Measurements from ENCODE around the gene ZBED6. TPM values are rescaled to one million over a fixed set of nuclear protein-coding genes. Genes with fewer than 3 reads are reported as not detected.
"Not testable (repeated sequence)": the region's sequence is repeated elsewhere in the genome, so short reads cannot be mapped to it uniquely, and the experiment has no call there.

The ZBED6 gene
- total RNA-seq, 1 donor from 2014 or later, result 19.9 TPM

DNA sequence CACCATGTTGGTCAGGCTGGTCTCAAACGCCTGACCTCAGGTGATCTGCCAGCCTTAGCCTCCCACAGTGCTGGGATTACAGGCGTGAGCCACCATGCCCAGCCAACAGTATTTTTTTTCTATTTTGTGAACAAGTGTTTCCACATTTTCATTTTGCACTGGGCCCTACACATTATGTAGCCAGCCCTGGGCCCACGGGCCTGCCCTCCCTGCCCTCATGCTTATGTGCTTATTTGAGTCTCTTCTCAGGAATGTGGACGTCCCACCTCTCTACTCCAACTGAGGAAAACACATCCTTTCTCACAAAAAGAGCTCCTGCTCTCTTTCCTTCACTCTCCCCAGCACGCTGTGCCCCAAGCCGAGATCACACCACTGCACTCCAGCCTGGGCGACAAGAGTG lies 13.5 kb upstream of the ZBED6 start:
- Histone ChIP-seq H3K9me3 (no peaks in the 10 kb centered on the region), H3K4me3 (no peak overlapping the region), H3K36me3 (no peaks in the 10 kb centered on the region), H3K4me1 (no peaks in the 10 kb centered on the region), H3K27me3 (no peaks in the 10 kb centered on the region), H3K27ac (no peak overlapping the region)
- intact Hi-C loops (cut with DNase I), result no loop called here
- DNase-seq (ENCODE audit: extremely low spot score in 2 of 2), result no peak
- no peak for TF ChIP-seq POLR2A (IDR thresholded peaks at IDR 0.05)
- TF ChIP-seq, protein P1, sequence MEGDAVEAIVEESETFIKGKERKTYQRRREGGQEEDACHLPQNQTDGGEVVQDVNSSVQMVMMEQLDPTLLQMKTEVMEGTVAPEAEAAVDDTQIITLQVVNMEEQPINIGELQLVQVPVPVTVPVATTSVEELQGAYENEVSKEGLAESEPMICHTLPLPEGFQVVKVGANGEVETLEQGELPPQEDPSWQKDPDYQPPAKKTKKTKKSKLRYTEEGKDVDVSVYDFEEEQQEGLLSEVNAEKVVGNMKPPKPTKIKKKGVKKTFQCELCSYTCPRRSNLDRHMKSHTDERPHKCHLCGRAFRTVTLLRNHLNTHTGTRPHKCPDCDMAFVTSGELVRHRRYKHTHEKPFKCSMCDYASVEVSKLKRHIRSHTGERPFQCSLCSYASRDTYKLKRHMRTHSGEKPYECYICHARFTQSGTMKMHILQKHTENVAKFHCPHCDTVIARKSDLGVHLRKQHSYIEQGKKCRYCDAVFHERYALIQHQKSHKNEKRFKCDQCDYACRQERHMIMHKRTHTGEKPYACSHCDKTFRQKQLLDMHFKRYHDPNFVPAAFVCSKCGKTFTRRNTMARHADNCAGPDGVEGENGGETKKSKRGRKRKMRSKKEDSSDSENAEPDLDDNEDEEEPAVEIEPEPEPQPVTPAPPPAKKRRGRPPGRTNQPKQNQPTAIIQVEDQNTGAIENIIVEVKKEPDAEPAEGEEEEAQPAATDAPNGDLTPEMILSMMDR (IDR thresholded peaks at IDR 0.05), result no peak
- no peak for TF ChIP-seq POLR2AphosphoS5 (IDR thresholded peaks at IDR 0.05; ENCODE audit: insufficient read depth in 1 of 2, low read depth in 1 of 2)

DNA sequence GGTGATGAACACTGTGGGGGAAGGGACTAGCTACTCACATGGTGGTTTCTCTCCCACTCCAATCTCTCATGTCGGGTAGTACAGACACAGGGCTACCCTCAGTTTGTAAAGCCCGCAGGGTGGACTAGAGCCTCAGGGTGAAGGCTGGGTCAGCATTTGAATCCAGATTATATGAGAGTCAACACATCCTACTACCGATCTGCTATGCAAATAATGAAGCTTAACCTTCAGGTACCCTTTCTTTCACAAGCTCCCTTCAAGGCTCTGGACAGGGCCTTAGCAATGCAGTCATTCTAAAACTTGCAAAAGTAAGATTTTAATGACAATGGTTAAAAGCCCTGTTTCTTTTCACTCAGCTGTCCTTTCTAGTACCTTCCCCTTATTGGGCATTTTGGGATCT lies 5.5 kb upstream of the ZBED6 start:
- Histone ChIP-seq H3K9me3 (no peaks in the 10 kb centered on the region), H3K4me1 (peaks cover 4% of the 10 kb centered on the region), H3K4me3 (no peak overlapping the region), H3K36me3 (no peaks in the 10 kb centered on the region), H3K27me3 (no peaks in the 10 kb centered on the region), H3K27ac (no peak overlapping the region)
- DNase-seq (ENCODE audit: extremely low spot score in 2 of 2), result no peak
- intact Hi-C loops (cut with DNase I), result no loop called here
- TF ChIP-seq, protein P1 (IDR thresholded peaks at IDR 0.05), result no peak
- TF ChIP-seq POLR2AphosphoS5 (IDR thresholded peaks at IDR 0.05; ENCODE audit: insufficient read depth in 1 of 2, low read depth in 1 of 2) (no peak), POLR2A (IDR thresholded peaks at IDR 0.05) (no peak)

DNA sequence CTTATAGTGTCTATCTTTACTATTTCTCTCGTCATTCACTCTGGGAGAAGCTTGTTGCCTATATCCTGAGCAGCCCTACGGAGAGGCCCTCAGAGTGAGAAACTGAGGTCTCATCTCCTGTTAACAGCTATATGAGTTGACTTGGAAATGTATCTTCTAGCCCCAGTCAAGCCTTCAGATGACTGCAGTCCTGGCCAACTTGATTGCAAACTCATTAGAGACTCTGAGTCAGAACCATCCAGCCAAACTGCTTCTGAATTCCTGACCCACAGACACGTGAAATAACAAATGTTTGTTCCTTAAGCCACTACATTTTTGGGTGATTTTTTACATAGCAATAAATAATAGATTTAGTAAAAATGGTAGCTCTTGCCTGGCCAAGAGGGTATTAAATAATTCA lies 3.9 kb upstream of the ZBED6 start:
- Histone ChIP-seq H3K36me3 (no peaks in the 10 kb centered on the region), H3K27ac (no peak overlapping the region), H3K27me3 (no peaks in the 10 kb centered on the region), H3K9me3 (no peaks in the 10 kb centered on the region), H3K4me1 (peaks cover 6% of the 10 kb centered on the region), H3K4me3 (no peak overlapping the region)
- no peak for DNase-seq (ENCODE audit: extremely low spot score in 2 of 2)
- intact Hi-C loops (cut with DNase I), result no loop called here
- TF ChIP-seq, protein P1 (IDR thresholded peaks at IDR 0.05), result no peak
- no peak for TF ChIP-seq POLR2AphosphoS5 (IDR thresholded peaks at IDR 0.05; ENCODE audit: insufficient read depth in 1 of 2, low read depth in 1 of 2)
- no peak for TF ChIP-seq POLR2A (IDR thresholded peaks at IDR 0.05)

DNA sequence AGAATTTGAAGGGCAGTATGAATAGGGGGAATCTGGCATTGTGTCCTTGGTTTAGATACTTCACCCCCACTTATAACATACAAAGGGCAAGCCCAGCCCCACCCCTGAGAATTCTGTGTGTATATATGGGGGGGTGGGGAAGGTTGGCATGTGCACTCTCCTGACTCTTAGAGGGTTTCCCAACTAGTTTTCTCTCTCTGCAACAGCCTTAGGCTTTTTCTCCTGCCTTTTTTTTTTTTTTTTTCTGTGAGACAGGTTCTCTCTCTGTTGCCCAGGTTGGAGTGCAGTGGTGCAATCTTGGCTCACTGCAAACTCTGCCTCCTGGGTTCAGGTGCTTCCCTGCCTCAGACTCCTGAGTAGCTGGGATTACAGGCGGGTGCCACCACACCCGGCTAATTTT lies 2.9 kb upstream of the ZBED6 start:
- no peak for DNase-seq (ENCODE audit: extremely low spot score in 2 of 2)
- Histone ChIP-seq H3K36me3 (no peaks in the 10 kb centered on the region), H3K27me3 (no peaks in the 10 kb centered on the region), H3K4me3 (no peak overlapping the region), H3K9me3 (no peaks in the 10 kb centered on the region), H3K27ac (no peak overlapping the region), H3K4me1 (peaks cover 16% of the 10 kb centered on the region)
- intact Hi-C loops (cut with DNase I), result no loop called here
- TF ChIP-seq POLR2AphosphoS5 (IDR thresholded peaks at IDR 0.05; ENCODE audit: insufficient read depth in 1 of 2, low read depth in 1 of 2), result no peak
- TF ChIP-seq POLR2A (IDR thresholded peaks at IDR 0.05), result no peak
- TF ChIP-seq, protein P1 (IDR thresholded peaks at IDR 0.05), result no peak

DNA sequence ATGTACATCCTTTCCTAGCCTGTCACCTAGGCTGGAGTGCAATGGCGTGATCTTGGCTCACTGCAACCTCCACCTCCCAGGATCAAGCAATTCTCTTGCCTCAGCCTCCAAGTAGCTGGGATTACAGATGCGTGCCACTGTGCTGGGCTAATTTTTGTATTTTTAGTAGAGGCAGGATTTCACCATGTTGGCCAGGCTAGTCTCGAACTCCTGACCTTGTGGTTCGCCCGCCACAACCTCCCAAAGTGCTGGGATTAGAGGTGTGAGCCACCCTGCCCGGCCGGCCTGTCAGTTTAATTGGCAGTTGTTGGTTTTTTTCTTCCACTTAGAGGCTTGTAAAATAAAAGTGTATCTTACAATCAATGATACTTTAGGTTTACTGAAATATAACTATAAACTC lies 1.9 kb upstream of the ZBED6 start:
- H3K4me1 ChIP-seq, result peaks cover 27% of the 10 kb centered on the region
- intact Hi-C loops (cut with DNase I); H3K9me3 ChIP-seq; H3K27me3 ChIP-seq; DNase-seq (ENCODE audit: extremely low spot score in 2 of 2); H3K4me3 ChIP-seq; H3K27ac ChIP-seq; H3K36me3 ChIP-seq: not testable (repeated sequence)

Measured in vagina (tissue), 2 donors.